HEK293 (cell line): ENCODE results near the gene BCAS3.

Experiments used
- CTCF ChIA-PET: fragments of 350-600 bp; formaldehyde crosslinking; extraction: SDS; loops from one replicate; lab custom pipeline; 2021; ENCODE audit warnings: antibody characterized with exemption; lab: Yijun Ruan, JAX
- POLR2A ChIA-PET: fragments of 300-600 bp; formaldehyde crosslinking; extraction: SDS; loops from one replicate; lab custom pipeline; 2020; ENCODE audit warnings: antibody characterized with exemption, inconsistent platforms; lab: Yijun Ruan, JAX
- H3K27ac ChIP-seq: fragments of 200-500 bp; sonication (Bioruptor generic); 2 replicates; pipeline ENCODE4 v1.5.1; 2014; ENCODE audit warnings: low read depth, low read length, control low read depth, inconsistent platforms; ENCODE audit errors: extremely low read depth
- H3K36me3 ChIP-seq, 2 experiments: fragments of 200-500 bp in 1 of 2; sonication (Bioruptor generic) in 1 of 2; 1 replicate in 1 of 2; 2 replicates in 1 of 2; pipeline ENCODE4 v1.5.1; 2014 to 2017; ENCODE audit warnings: inconsistent platforms in 2 of 2, low read length in 2 of 2; ENCODE audit not compliant: control insufficient read depth in 2 of 2, insufficient read depth in 1 of 2
- H3K4me1 ChIP-seq: fragments of 200-500 bp; sonication (Bioruptor generic); 2 replicates; pipeline ENCODE4 v1.5.1; 2014; ENCODE audit warnings: mild to moderate bottlenecking, low read length, inconsistent platforms; ENCODE audit not compliant: control insufficient read depth, insufficient read depth
- H3K4me3 ChIP-seq: 2 replicates; pipeline ENCODE4 v1.5.1; 2011; ENCODE audit warnings: low read depth, mild to moderate bottlenecking, control low read depth, low read length, moderate library complexity
- H3K9me3 ChIP-seq: fragments of 200-500 bp; sonication (Bioruptor generic); 2 replicates; pipeline ENCODE4 v1.5.1; 2014; ENCODE audit warnings: low read depth, low read length, inconsistent platforms; ENCODE audit not compliant: control insufficient read depth, insufficient read depth
- BCL11A ChIP-seq: fragments of 450-650 bp; formaldehyde crosslinking; IDR thresholded peaks from 2 replicates; pipeline ENCODE4 v1.5.1; 2016; ENCODE audit warnings: low read depth, missing biosample characterization, missing genetic modification characterization
- EGR2 ChIP-seq: fragments of 450-650 bp; formaldehyde crosslinking; IDR thresholded peaks from 2 replicates; pipeline ENCODE4 v1.5.1; 2016; ENCODE audit warnings: low read depth, missing biosample characterization, missing genetic modification characterization
- KLF7 ChIP-seq: fragments of 450-650 bp; formaldehyde crosslinking; IDR thresholded peaks from 2 replicates; pipeline ENCODE4 v1.5.1; 2016; ENCODE audit warnings: missing biosample characterization, missing genetic modification characterization, borderline replicate concordance
- MYNN ChIP-seq: fragments of 450-650 bp; formaldehyde crosslinking; IDR thresholded peaks from 2 replicates; pipeline ENCODE4 v1.5.1; 2016; ENCODE audit warnings: missing biosample characterization, missing genetic modification characterization, borderline replicate concordance
- ZBTB1 ChIP-seq: fragments of 450-650 bp; formaldehyde crosslinking; IDR thresholded peaks from 2 replicates; pipeline ENCODE4 v1.5.1; 2016; ENCODE audit warnings: missing biosample characterization, missing genetic modification characterization
- ZBTB48 ChIP-seq: fragments of 450-650 bp; formaldehyde crosslinking; IDR thresholded peaks from 2 replicates; pipeline ENCODE4 v1.5.1; 2016; ENCODE audit warnings: missing biosample characterization, missing genetic modification characterization
- ZFP41 ChIP-seq: fragments of 450-650 bp; formaldehyde crosslinking; IDR thresholded peaks from 2 replicates; pipeline ENCODE4 v1.5.1; 2016; ENCODE audit warnings: missing biosample characterization, missing genetic modification characterization, borderline replicate concordance
- ZNF140 ChIP-seq: fragments of 450-650 bp; formaldehyde crosslinking; IDR thresholded peaks from 2 replicates; pipeline ENCODE4 v1.5.1; 2016; ENCODE audit warnings: missing biosample characterization, missing genetic modification characterization
- ZNF155 ChIP-seq: fragments of 450-650 bp; formaldehyde crosslinking; IDR thresholded peaks from 2 replicates; pipeline ENCODE4 v1.5.1; 2016; ENCODE audit warnings: missing biosample characterization, missing genetic modification characterization
- ZNF174 ChIP-seq: fragments of 450-650 bp; formaldehyde crosslinking; IDR thresholded peaks from 2 replicates; pipeline ENCODE4 v1.5.0; 2017; ENCODE audit warnings: missing biosample characterization, mild to moderate bottlenecking, missing genetic modification characterization
- ZNF280D ChIP-seq: fragments of 450-650 bp; formaldehyde crosslinking; IDR thresholded peaks from 2 replicates; pipeline ENCODE4 v1.5.1; 2016; ENCODE audit warnings: missing biosample characterization, missing genetic modification characterization
- ZNF311 ChIP-seq: fragments of 450-650 bp; formaldehyde crosslinking; IDR thresholded peaks from 2 replicates; pipeline ENCODE4 v1.5.1; 2017; ENCODE audit warnings: missing biosample characterization, missing genetic modification characterization, borderline replicate concordance
- ZNF335 ChIP-seq: fragments of 450-650 bp; formaldehyde crosslinking; conservative IDR thresholded peaks from 2 replicates; pipeline ENCODE4 v1.5.1; 2016; ENCODE audit warnings: missing biosample characterization, missing genetic modification characterization
- ZNF561 ChIP-seq: fragments of 450-650 bp; IDR thresholded peaks from 2 replicates; pipeline ENCODE4 v1.5.1; 2018; ENCODE audit warnings: missing biosample characterization, missing genetic modification characterization, borderline replicate concordance
- ZNF747 ChIP-seq: fragments of 450-650 bp; formaldehyde crosslinking; IDR thresholded peaks from 2 replicates; pipeline ENCODE4 v1.5.1; 2016; ENCODE audit warnings: missing biosample characterization, missing genetic modification characterization
- ZNF830 ChIP-seq: fragments of 450-650 bp; IDR thresholded peaks from 2 replicates; pipeline ENCODE4 v1.5.0; 2018; ENCODE audit warnings: missing biosample characterization, missing genetic modification characterization, low read depth, mild to moderate bottlenecking, moderate library complexity
- TF ChIP-seq, protein P1 (sequence below): fragments of 450-650 bp; formaldehyde crosslinking; IDR thresholded peaks from 2 replicates; pipeline ENCODE4 v1.5.1; 2016; ENCODE audit warnings: missing biosample characterization, missing genetic modification characterization, borderline replicate concordance
- TF ChIP-seq, protein P2 (sequence below): fragments of 450-650 bp; formaldehyde crosslinking; IDR thresholded peaks from 2 replicates; pipeline ENCODE4 v1.5.1; 2016; ENCODE audit warnings: missing biosample characterization, missing genetic modification characterization, borderline replicate concordance
- TF ChIP-seq, protein P3 (sequence below): fragments of 450-650 bp; formaldehyde crosslinking; IDR thresholded peaks from 2 replicates; pipeline ENCODE4 v1.5.1; 2016; ENCODE audit warnings: missing biosample characterization, missing genetic modification characterization

The BCAS3 gene

DNA sequence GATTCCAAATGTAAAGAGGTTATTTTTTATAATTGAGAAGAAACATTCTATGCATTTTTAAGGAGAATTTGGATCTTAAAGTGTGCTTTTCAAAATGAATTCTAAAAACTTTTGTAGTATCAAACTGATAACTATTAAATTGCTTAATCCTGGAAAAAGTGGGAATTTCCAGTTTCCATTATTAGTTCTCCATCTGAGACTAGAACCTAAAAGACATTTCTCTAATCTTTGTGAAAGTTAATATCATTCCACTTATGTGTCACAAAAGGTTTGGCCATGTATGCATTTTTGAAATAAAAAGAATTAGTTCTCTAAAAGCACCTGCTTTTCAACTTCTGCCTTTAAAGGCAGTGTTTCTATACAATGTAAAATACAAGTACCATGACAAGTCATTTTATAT, 155.0 kb downstream of the BCAS3 start:
- Histone ChIP-seq H3K9me3 (no peaks in the 10 kb centered on the region), H3K4me3 (no peak overlapping the region), H3K36me3 (no peaks in the 10 kb centered on the region), H3K4me1 (peaks cover 17% of the 10 kb centered on the region), H3K27ac (no peak overlapping the region)
- TF ChIP-seq ZBTB48 (no peak), KLF7 (tag by site-specific recombination) (no peak), ZNF280D (tag by site-specific recombination) (no peak), ZNF830 (no peak), ZNF174 (no peak), ZBTB1 (tag by site-specific recombination) (no peak), ZFP41 (tag by site-specific recombination) (no peak), ZNF561 (tag by site-specific recombination) (no peak), ZNF155 (tag by site-specific recombination) (no peak), EGR2 (tag by site-specific recombination) (no peak), ZNF335 (no peak), MYNN (tag by site-specific recombination) (no peak), BCL11A (tag by site-specific recombination) (no peak), ZNF311 (tag by site-specific recombination) (no peak), ZNF140 (no peak), ZNF747 (tag by site-specific recombination) (no peak)
- TF ChIP-seq, protein P1, sequence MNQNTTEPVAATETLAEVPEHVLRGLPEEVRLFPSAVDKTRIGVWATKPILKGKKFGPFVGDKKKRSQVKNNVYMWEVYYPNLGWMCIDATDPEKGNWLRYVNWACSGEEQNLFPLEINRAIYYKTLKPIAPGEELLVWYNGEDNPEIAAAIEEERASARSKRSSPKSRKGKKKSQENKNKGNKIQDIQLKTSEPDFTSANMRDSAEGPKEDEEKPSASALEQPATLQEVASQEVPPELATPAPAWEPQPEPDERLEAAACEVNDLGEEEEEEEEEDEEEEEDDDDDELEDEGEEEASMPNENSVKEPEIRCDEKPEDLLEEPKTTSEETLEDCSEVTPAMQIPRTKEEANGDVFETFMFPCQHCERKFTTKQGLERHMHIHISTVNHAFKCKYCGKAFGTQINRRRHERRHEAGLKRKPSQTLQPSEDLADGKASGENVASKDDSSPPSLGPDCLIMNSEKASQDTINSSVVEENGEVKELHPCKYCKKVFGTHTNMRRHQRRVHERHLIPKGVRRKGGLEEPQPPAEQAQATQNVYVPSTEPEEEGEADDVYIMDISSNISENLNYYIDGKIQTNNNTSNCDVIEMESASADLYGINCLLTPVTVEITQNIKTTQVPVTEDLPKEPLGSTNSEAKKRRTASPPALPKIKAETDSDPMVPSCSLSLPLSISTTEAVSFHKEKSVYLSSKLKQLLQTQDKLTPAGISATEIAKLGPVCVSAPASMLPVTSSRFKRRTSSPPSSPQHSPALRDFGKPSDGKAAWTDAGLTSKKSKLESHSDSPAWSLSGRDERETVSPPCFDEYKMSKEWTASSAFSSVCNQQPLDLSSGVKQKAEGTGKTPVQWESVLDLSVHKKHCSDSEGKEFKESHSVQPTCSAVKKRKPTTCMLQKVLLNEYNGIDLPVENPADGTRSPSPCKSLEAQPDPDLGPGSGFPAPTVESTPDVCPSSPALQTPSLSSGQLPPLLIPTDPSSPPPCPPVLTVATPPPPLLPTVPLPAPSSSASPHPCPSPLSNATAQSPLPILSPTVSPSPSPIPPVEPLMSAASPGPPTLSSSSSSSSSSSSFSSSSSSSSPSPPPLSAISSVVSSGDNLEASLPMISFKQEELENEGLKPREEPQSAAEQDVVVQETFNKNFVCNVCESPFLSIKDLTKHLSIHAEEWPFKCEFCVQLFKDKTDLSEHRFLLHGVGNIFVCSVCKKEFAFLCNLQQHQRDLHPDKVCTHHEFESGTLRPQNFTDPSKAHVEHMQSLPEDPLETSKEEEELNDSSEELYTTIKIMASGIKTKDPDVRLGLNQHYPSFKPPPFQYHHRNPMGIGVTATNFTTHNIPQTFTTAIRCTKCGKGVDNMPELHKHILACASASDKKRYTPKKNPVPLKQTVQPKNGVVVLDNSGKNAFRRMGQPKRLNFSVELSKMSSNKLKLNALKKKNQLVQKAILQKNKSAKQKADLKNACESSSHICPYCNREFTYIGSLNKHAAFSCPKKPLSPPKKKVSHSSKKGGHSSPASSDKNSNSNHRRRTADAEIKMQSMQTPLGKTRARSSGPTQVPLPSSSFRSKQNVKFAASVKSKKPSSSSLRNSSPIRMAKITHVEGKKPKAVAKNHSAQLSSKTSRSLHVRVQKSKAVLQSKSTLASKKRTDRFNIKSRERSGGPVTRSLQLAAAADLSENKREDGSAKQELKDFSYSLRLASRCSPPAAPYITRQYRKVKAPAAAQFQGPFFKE, result no peak
- TF ChIP-seq, protein P2, sequence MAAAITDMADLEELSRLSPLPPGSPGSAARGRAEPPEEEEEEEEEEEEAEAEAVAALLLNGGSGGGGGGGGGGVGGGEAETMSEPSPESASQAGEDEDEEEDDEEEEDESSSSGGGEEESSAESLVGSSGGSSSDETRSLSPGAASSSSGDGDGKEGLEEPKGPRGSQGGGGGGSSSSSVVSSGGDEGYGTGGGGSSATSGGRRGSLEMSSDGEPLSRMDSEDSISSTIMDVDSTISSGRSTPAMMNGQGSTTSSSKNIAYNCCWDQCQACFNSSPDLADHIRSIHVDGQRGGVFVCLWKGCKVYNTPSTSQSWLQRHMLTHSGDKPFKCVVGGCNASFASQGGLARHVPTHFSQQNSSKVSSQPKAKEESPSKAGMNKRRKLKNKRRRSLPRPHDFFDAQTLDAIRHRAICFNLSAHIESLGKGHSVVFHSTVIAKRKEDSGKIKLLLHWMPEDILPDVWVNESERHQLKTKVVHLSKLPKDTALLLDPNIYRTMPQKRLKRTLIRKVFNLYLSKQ (tag by site-specific recombination), result no peak
- TF ChIP-seq, protein P3, sequence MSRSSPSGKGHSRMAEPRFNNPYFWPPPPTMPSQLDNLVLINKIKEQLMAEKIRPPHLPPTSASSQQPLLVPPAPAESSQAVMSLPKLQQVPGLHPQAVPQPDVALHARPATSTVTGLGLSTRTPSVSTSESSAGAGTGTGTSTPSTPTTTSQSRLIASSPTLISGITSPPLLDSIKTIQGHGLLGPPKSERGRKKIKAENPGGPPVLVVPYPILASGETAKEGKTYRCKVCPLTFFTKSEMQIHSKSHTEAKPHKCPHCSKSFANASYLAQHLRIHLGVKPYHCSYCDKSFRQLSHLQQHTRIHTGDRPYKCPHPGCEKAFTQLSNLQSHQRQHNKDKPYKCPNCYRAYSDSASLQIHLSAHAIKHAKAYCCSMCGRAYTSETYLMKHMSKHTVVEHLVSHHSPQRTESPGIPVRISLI (tag by site-specific recombination), result no peak
- CTCF ChIA-PET, result no interaction called here
- POLR2A ChIA-PET, result no interaction called here
